ENCODE measurements around the gene GABRG3. TPM values are rescaled to one million over a fixed set of nuclear protein-coding genes. Genes with fewer than 3 reads are reported as not detected.

The GABRG3 gene
- total and polyA plus RNA-seq, 2 donors (not counting 3 experiments of a cell fraction or from before 2014, with no cell fraction given) = not detected

DNA sequence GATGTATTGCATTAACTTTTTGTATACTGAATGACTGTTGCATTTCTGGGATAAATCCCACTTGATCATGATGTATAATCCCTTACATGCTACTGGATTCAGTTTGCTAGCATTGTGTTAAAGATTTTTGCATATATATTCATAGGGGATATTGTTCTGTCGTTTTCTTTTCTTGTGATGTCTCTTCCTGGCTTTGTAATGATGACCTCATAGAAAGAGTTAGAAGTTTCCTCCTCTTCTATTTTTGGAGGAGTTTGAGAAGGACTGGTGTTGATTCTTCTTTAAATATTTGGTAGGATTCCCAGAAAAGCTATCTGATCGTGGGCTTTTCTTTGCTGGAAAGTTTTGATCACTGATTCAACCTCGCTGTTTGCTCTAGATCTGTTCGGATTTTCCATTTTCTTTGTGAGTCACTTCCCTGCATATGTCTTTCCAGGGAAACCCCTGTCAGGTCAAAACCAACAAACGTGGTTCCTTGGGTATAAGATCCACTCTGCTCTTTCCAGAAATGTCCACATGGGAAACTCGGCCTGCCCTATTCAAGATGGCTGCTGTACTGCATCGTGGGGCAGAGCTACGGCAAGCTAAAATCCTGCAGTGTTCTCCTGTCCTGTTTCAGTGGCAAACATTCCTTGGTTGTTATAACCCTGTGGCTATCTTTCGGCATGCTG lies 120.4 kb downstream of the GABRG3 start:
- BruUV-seq (replicated peaks) = no TSS peak
- Histone ChIP-seq H4K20me1 (replicated peaks; ENCODE audit: control insufficient read depth, extremely low read depth, insufficient read depth, low read length) (no peaks in the 10 kb centered on the region), H3K9ac (replicated peaks; ENCODE audit: extremely low read depth, insufficient read depth, low read length) (no peak overlapping the region), H3K4me2 (ENCODE audit: insufficient read depth, low read length) (no peak overlapping the region), H3K36me3 (ENCODE audit: control insufficient read depth in 2 of 2, extremely low read depth in 1 of 2, insufficient read depth in 2 of 2, low read length in 2 of 2) (no peaks in the 10 kb centered on the region), H3K9me1 (replicated peaks; ENCODE audit: control insufficient read depth, extremely low read depth, insufficient read depth, low read length) (no peaks in the 10 kb centered on the region), H3K27me3 (ENCODE audit: control insufficient read depth in 2 of 2, insufficient read depth in 2 of 2, low read length in 2 of 2) (no peaks in the 10 kb centered on the region), H2AFZ (ENCODE audit: low read depth, low read length) (no peak overlapping the region), H3K79me2 (ENCODE audit: control insufficient read depth, insufficient read depth, low read length) (no peaks in the 10 kb centered on the region), H3K4me3 (replicated peaks in 1 of 3; ENCODE audit: insufficient read depth in 1 of 3, low read depth in 1 of 3, low read length in 3 of 3) (no peak overlapping the region), H3K4me1 (ENCODE audit: control insufficient read depth, extremely low read depth, insufficient read depth, low read length) (no peaks in the 10 kb centered on the region), H3K9me3 (replicated peaks; ENCODE audit: control insufficient read depth, insufficient read depth, low read length) (peaks cover 5% of the 10 kb centered on the region), H3K27ac (ENCODE audit: insufficient read depth, low read depth, low read length) (no peak overlapping the region)
- no peak for FAIRE-seq
- ChIA-PET POLR2A (no interaction called here), CTCF (no interaction called here)
- intact Hi-C loops (cut with micrococcal nuclease) = no loop called here
- dilution Hi-C loops (cut with MboI; ENCODE audit: extremely low pct_ligation_motif_present, low sequenced_read_pairs) = no loop called here
- DNase-seq (ENCODE audit: low read depth, low spot score) = no peak
- TF ChIP-seq, protein P1, sequence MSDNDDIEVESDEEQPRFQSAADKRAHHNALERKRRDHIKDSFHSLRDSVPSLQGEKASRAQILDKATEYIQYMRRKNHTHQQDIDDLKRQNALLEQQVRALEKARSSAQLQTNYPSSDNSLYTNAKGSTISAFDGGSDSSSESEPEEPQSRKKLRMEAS (IDR thresholded peaks at IDR 0.05; ENCODE audit: insufficient read depth, insufficient read length) = no peak
- TF ChIP-seq POLR2AphosphoS5 (IDR thresholded peaks at IDR 0.05; ENCODE audit: insufficient read depth, low read depth, low read length) (no peak), JUN (IDR thresholded peaks at IDR 0.05; ENCODE audit: borderline replicate concordance, insufficient read depth, insufficient read length, low read depth) (no peak), FOS (IDR thresholded peaks at IDR 0.05; ENCODE audit: borderline replicate concordance, insufficient read depth, low read length) (no peak), EZH2 (IDR thresholded peaks at IDR 0.05; ENCODE audit: borderline replicate concordance, low read depth, low read length, severe bottlenecking) (no peak)
- TF ChIP-seq, protein P2, sequence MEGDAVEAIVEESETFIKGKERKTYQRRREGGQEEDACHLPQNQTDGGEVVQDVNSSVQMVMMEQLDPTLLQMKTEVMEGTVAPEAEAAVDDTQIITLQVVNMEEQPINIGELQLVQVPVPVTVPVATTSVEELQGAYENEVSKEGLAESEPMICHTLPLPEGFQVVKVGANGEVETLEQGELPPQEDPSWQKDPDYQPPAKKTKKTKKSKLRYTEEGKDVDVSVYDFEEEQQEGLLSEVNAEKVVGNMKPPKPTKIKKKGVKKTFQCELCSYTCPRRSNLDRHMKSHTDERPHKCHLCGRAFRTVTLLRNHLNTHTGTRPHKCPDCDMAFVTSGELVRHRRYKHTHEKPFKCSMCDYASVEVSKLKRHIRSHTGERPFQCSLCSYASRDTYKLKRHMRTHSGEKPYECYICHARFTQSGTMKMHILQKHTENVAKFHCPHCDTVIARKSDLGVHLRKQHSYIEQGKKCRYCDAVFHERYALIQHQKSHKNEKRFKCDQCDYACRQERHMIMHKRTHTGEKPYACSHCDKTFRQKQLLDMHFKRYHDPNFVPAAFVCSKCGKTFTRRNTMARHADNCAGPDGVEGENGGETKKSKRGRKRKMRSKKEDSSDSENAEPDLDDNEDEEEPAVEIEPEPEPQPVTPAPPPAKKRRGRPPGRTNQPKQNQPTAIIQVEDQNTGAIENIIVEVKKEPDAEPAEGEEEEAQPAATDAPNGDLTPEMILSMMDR (IDR thresholded peaks at IDR 0.05; ENCODE audit: extremely low read depth in 1 of 2, insufficient read depth in 1 of 2, low read depth in 1 of 2, low read length in 2 of 2) = no peak

Measured in endothelial cell of umbilical vein (primary cell).